Right cardiac atrium (tissue), 5 donors: ENCODE data around the gene SRRM3. TPM values are rescaled to one million over a fixed set of nuclear protein-coding genes. Genes with fewer than 3 reads are reported as not detected.
A peak's percentile ranks its signal among the peaks of the same experiment; 100 is the strongest.
"Not testable (repeated sequence)": the region's sequence is repeated elsewhere in the genome, so short reads cannot be mapped to it uniquely, and the experiment has no call there.

Experiments used
- ATAC-seq, 2 donors: fragments of 200-7000 bp; cut with Tn5 transposase; one replicate each; pipeline versions ENCODE4 v1.8.0 to v1.9.1; 2020; ENCODE audit warnings: moderate library complexity in 2 of 2, mild to moderate bottlenecking in 1 of 2
- DNase-seq, 3 donors: peaks; one replicate each; pipeline ENCODE4 v3.0.0-alpha.2; 2020
- H3K27ac ChIP-seq: one replicate; pipeline ENCODE4 v1.5.1; 2013; ENCODE audit warnings: mild to moderate bottlenecking, low read length, control low read depth, moderate library complexity
- H3K27me3 ChIP-seq: one replicate; pipeline ENCODE4 v1.6.1; 2013; ENCODE audit not compliant: control insufficient read depth, insufficient read depth
- H3K4me1 ChIP-seq: one replicate; pipeline ENCODE4 v1.6.1; 2013; ENCODE audit warnings: low read length; ENCODE audit not compliant: control insufficient read depth, insufficient read depth
- H3K4me3 ChIP-seq: one replicate; pipeline ENCODE4 v1.5.1; 2013; ENCODE audit warnings: low read length, control low read depth
- H3K9me3 ChIP-seq: one replicate; pipeline ENCODE4 v1.6.1; 2013; ENCODE audit warnings: low read length; ENCODE audit not compliant: control insufficient read depth
- WGBS: extraction: QIAGEN DNeasy Blood & Tissue Kit; methylation state at CpG from one replicate; pipeline ENCODE4 v1.1.7; 2013; 5-methylcytosine and 5-hydroxymethylcytosine counted together
- intact Hi-C, 4 donors: fragments of 100-400 bp; cut with DNase I; formaldehyde crosslinking; loops; one replicate each; pipeline versions ENCODE4 v1.11.0 to v1.14.0; 2022 to 2023
- polyA plus RNA-seq: library from polyadenylated mRNA; stranded (reverse); fragments of 200-250 nt; gene quantifications from one replicate; pipeline ENCODE4 v1.2.3, GENCODE V29; 2013
- total RNA-seq, 4 donors: library from RNA; stranded (reverse); fragmentation: NEBNext Ultra II Directional; extraction: Animal tissue kit (Norgen Biotek cat#: 25700); gene quantifications; one replicate each; pipeline ENCODE4 v1.2.1, GENCODE V29; 2021
- donor health status: healthy with polysubstance abuse.
- donor health status: DM: no; HTN: yes; CAD: no.
- donor health status: DM: no; HTN: no; CAD: no.
- donor health status: DM: no; HTN: yes; CAD: no; lungs with severe emphysema.
- donor health status: DM: yes; HTN: yes; CAD: no.

The SRRM3 gene
- total and polyA plus RNA-seq, 5 donors: 20.6 to 52.8 (median 25.0) TPM

DNA sequence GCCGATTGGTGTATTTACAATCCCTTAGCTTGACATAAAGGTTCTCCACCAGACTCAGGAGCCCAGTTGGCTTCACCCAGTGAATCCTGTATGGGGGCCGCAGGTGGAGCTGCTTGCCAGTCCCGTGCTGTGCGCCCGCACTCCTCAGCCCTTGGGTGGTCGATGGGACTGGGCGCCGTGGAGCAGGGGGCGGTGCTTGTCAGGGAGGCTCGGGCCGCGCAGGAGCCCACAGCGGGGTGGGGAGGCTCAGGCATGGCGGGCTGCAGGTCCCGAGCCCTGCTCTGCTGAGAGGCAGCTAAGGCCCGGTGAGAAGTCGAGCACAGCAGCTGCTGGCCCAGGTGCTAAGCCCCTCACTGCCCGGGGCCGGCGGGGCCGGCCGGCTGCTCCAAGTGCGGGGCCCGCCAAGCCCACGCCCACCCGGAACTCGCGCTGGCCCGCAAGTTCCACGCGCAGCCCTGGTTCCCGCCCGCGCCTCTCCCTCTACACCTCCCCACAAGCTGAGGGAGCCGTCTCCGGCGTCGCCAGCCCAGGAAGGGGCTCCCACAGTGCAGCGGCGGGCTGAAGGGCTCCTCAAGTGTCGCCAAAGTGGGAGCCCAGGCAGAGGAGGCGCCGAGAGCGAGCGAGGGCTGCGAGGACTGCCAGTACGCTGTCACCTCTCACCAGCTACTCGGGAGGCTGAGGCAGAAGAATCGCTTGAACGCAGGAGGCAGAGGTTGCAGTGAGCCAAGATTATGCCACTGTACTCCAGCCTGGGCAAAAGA is 107.8 kb downstream of the SRRM3 start:
- H3K9me3 ChIP-seq, H3K27ac ChIP-seq, H3K4me3 ChIP-seq, H3K4me1 ChIP-seq, ATAC-seq, H3K27me3 ChIP-seq: not testable (repeated sequence)
- 95% methylated on average over 50 of the region's 50 CpGs for WGBS
- intact Hi-C loops: loop anchor here in 2 of 4 donors (5.0 to 10.0 kb wide), 2 partner anchors 132 to 135 kb away; no protein-coding TSS in a partner anchor
- peak in 1 of 3 donors; percentile 46 for DNase-seq

DNA sequence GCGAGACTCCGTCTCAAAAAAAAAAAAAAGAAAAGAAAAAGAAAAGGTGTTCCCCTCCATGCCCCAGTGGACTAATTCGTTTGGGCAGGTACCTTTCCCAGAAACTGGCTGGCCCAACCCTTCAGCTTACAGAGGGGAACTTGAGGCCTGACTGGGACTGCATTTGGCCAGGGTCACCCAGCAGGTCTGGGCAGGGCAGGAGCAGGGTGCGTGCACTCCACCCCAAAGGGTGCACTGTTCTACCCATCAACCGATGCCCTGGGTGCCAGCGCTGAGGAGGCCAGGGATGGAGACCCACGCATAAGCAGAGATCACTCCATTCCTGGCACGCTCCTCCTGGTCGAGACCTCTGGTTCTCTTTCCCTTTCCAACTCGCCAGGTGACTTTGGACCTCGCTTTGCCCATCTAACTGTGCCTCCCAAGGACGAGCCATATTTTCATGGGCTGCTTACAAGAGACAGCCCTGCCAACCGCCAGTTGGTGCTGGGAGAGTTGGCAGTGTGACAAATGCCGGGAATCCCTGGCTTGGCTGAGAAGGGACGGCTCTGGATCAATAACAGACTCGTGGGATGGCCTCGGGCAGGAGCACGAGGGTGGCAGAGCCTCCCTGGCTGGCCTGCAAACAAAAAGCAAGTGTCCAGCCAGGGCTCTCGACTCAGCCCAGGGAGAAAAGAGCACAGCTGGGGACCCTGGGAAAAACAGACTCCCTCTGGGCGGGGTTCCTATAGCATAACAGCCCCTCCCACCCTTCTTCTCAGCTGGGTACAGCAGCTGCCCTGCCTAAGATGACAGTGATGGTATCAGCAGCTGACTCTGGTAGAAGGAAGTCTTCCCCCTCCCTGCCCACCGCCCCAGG is 108.6 kb downstream of the SRRM3 start:
- ATAC-seq: no peak
- peak in 1 of 3 donors; percentile 47 for DNase-seq
- Histone ChIP-seq H3K4me1 (peaks cover 8% of the 10 kb centered on the region), H3K27ac (peak overlapping the region; percentile 39), H3K27me3 (no peaks in the 10 kb centered on the region), H3K9me3 (no peaks in the 10 kb centered on the region), H3K4me3 (no peak overlapping the region)
- WGBS: 62% methylated on average over 21 of the region's 21 CpGs
- intact Hi-C loops: loop anchor here in 2 of 4 donors (5.0 to 10.0 kb wide), 2 partner anchors 133 to 136 kb away; no protein-coding TSS in a partner anchor

DNA sequence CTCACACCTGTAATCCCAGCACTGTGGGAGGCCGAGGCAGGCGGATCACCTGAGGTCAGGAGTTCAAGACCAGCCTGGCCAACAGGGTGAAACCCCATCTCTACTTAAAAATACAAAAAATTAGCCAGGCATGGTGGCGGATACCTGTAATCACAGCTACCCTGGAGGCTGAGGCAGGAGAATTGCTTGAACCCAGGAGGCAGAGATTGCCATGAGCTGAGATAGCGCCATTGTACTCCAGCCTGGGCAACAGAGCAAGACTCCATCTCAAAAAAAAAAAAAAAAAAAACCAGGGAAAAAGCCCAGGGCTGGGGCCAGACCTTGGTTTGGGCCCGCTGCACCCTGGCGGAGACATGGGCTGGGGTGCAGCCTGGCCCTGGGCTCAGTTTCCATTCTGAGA is 110.1 kb downstream of the SRRM3 start:
- not testable (repeated sequence) for H3K4me1 ChIP-seq, H3K27ac ChIP-seq, ATAC-seq, H3K27me3 ChIP-seq, H3K9me3 ChIP-seq, DNase-seq, H3K4me3 ChIP-seq
- intact Hi-C loops: loop anchor here in 2 of 4 donors (5.0 to 10.0 kb wide), 2 partner anchors 135 to 137 kb away; no protein-coding TSS in a partner anchor
- WGBS: 96% methylated on average over 6 of the region's 6 CpGs

DNA sequence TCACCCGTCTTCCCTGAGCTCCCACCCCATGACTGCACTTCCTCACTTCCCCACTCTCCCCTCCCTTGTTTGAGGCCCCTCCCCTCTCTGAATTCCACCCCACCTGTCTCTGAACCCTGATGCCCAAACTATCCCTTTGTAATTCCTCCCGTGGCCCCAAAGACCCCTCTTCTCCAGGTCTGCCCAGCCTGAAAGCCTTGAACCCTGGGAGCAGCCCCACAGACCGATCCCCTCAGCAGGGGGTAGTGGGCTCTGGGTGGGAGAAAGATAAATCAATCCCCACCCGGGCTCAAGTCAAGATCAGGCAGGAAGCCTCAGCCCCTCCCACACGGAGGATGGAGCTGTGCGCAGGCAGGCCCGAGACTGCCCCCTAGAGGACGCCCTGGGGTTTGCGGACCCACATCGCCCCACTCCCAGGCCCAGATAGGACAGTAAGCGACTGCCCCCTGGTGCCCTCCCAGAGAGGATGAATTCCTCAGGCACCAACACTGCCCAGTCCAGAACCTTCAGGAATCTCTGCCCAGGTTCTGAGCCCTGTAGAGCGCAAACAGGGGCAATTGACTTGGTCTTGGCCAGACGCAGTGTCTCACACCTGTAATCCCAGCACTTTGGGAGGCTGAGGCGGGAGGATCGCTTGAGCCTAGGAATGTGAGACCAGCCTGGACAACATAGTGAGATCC is 112.5 kb downstream of the SRRM3 start:
- intact Hi-C loops: loop anchor here (1.0 to 10.0 kb wide), 6 partner anchors 22 to 139 kb away; no protein-coding TSS in a partner anchor
- WGBS: 7% methylated on average over 15 of the region's 15 CpGs
- DNase-seq (peak; percentile 97 to 99 (median 98)), ATAC-seq (peak; percentile 67 to 70)
- Histone ChIP-seq H3K4me3 (no peak overlapping the region), H3K27me3 (no peaks in the 10 kb centered on the region), H3K9me3 (no peaks in the 10 kb centered on the region), H3K4me1 (peaks cover 6% of the 10 kb centered on the region), H3K27ac (no peak overlapping the region)

DNA sequence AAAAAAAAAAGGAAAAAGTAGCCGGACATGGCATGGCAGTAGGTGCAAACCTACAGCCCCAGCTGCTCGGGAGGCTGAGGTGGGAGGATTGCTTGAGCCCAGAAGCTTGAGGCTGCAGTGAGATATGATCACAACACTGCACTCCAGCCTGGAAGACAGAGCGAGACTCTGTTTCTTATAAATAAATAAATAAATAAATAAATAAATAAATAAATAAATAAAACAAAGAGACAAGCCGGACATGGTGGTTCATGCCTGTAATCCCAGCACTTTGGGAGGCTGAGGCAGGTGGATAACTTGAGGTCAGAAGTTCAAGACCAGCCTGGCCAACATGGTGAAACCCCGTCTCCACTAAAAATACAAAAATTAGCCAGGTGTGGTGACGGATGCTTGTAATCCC is 113.0 kb downstream of the SRRM3 start:
- peak in 1 of 3 donors; percentile 37 for DNase-seq
- intact Hi-C loops: loop anchor here (1.0 to 10.0 kb wide), 7 partner anchors 22 to 140 kb away; partner anchors contain the start of gene YWHAG (in 2 of the 4)
- not testable (repeated sequence) for H3K4me3 ChIP-seq, ATAC-seq, H3K27me3 ChIP-seq, H3K4me1 ChIP-seq, H3K27ac ChIP-seq, H3K9me3 ChIP-seq
- WGBS: 69% methylated on average over 6 of the region's 6 CpGs

DNA sequence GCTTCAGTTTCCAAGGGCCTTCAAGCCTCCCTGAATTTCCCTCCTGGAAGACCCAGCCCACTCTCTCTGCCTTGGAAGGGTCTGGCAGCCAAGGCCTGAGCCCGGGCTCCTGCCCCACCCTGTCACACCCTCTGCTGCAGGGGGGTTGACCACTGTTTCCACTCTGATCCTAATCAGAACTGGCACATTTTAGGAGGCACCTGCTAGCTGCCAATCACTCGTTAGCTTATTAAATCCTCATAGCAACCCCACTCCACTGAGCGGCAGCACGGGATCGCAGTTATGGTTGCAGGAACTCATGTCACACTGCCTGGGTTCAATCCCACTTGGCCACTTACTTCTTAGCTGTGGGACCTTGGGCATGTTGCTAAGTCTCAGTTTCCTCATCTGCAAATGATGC is 113.7 kb downstream of the SRRM3 start:
- Histone ChIP-seq H3K4me1 (peaks cover 9% of the 10 kb centered on the region), H3K27me3 (no peaks in the 10 kb centered on the region), H3K27ac (no peak overlapping the region), H3K9me3 (no peaks in the 10 kb centered on the region), H3K4me3 (no peak overlapping the region)
- intact Hi-C loops: loop anchor here in 3 of 4 donors (2.0 to 10.0 kb wide), 3 partner anchors 42 to 141 kb away; partner anchors contain the start of gene YWHAG (in 2 of the 3)
- WGBS: 67% methylated on average over 5 of the region's 5 CpGs
- DNase-seq: peak in 2 of 3 donors; percentile 41 to 44
- no peak for ATAC-seq

DNA sequence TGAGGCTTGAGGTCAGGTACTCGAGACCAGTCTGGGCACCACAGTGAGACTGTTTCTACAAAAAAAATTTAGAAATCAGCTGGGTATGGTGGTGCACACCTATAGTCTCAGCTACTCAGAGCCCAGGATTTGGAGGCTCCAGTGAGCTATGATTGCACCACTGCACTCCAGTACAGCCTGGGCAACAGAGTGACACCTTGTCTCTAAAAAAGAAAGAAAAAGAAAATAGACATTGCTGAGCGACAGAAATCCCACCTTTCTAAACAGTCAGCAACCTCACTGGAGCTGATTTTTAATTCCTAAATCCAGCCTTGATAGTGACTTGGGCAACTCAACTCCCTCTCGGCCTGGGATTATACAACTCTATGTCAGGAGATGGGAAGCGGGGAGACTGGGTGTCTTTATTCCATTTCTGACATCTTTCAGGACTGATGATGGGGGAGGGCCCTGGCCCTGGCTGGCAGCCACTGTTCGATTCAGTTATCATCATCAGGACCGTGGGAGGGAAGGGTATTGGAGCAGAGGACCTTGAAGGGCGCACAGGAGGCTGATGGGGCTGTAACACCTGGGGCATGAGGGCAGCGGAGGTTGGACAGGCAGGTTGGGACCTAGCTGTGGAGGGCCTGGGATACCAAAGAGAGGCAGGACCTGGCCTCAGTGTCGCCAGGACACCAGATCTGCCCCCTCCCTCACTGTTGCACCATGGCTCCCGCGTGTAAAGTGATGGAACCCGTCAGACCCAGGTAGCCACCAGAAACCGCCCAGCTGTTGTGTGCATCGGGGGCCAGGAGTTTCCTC is 115.5 kb downstream of the SRRM3 start:
- WGBS: 54% methylated on average over 14 of the region's 14 CpGs
- peaks cover 6% of the 10 kb centered on the region for H3K4me1 ChIP-seq

DNA sequence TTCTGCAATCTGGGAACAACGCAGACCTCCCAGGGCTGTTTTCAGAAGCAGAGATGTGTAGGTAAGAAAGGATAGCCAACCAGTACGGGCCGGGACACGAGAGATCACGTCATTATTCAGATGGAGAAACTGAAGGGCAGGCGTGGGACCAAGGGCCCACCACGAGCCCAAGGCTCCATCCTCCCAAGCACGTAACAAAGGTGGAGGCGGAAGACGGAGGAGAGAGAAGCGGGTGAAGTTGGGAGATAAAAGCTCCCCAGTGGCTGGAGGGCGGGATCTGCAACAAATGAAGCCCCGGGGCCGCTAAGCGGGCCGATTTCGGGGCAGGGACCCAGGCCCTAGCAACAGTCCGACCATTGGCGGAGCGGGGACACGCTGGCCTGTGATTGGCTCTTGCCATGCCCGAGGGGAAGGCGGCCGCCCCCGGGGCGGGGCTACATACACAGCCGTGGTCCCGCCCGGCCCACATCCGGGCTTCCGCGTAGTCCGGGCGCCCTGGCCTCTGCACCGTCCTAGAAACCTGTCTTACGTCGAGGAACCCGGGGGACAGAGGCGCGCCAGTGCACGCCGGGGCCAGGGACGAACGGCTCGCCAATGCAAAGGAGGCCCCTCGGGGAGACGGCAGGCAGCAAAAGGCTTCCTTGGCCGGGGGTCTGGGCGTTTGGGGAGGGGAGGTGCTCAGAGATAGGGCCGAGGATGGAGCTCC is 116.2 kb downstream of the SRRM3 start:
- H3K4me3 ChIP-seq: peak overlapping the region; percentile 76
- H3K27ac ChIP-seq: peak overlapping the region; percentile 97
- peaks cover 6% of the 10 kb centered on the region for H3K4me1 ChIP-seq
- H3K27me3 ChIP-seq: no peaks in the 10 kb centered on the region
- peak; percentile 98 to 100 (median 99) for DNase-seq
- WGBS: under 1% methylated on average over 50 of the region's 50 CpGs
- intact Hi-C loops: loop anchor here in 3 of 4 donors (5.0 to 10.0 kb wide), 2 partner anchors 39 to 143 kb away; partner anchors contain the start of gene YWHAG (in 2 of the 3)
- ATAC-seq: peak; percentile 95 to 97
- no peaks in the 10 kb centered on the region for H3K9me3 ChIP-seq

More for the DNA sequence above, 115.5 kb downstream of the SRRM3 start:
- ATAC-seq (peak in 1 of 2 donors; percentile 0), DNase-seq (peak in 2 of 3 donors; percentile 67 to 73)
- no peaks in the 10 kb centered on the region for H3K27me3 ChIP-seq
- H3K27ac ChIP-seq: peak overlapping the region; percentile 95
- H3K9me3 ChIP-seq: no peaks in the 10 kb centered on the region
- peak overlapping the region; percentile 50 for H3K4me3 ChIP-seq
- intact Hi-C loops: loop anchor here in 3 of 4 donors (5.0 to 10.0 kb wide), 2 partner anchors 40 to 142 kb away; partner anchors contain the start of gene YWHAG (in 2 of the 3)
